ENCODE results near the gene EFNB2.

EFNB2 gene

GRCh38 chr13:106499113-106499512 is 36.3 kb downstream of the EFNB2 start:
- DNase-seq = no peak

DNA sequence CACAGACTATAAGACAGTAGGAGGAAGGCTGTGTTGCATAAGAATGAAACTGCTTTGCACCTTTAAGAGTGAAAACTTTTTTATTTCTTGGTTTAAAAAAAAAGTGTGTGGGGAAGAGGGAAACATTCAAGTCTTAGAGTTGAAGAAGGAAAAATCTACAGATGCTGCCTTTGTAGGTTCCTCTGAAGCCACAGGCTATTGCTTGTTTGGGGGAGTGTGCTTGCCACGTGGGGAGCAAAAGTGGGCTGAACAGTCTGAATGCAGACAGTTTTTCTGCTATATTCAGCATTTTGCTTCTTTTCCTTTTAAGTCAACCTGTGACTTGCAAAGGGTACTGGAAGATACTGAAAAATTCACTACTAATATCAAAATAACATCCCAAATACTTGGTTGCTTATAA is 36.9 kb downstream of the EFNB2 start:
- no peak for DNase-seq

GRCh38 chr13:106498158-106498557 is 37.3 kb downstream of the EFNB2 start:
- DNase-seq = no peak

DNA sequence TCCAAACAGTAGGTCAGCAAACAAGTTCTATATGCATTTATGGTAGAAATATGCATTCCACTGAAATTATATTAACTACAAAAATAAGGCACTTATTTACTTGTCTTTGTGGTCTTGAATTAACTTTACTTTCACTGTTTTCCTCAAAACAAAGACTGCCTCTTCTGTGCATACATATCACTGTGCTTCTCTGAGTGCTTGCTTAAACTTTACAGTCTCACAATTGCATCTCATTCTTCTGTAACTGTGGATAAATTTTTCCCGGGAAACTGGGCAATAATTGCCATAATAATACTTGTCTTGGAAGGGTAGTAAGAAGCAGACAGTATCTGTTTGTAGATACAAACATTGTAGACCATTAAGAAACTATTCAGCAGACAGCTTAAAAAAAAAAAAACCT is 38.4 kb downstream of the EFNB2 start:
- no peak for DNase-seq

DNA sequence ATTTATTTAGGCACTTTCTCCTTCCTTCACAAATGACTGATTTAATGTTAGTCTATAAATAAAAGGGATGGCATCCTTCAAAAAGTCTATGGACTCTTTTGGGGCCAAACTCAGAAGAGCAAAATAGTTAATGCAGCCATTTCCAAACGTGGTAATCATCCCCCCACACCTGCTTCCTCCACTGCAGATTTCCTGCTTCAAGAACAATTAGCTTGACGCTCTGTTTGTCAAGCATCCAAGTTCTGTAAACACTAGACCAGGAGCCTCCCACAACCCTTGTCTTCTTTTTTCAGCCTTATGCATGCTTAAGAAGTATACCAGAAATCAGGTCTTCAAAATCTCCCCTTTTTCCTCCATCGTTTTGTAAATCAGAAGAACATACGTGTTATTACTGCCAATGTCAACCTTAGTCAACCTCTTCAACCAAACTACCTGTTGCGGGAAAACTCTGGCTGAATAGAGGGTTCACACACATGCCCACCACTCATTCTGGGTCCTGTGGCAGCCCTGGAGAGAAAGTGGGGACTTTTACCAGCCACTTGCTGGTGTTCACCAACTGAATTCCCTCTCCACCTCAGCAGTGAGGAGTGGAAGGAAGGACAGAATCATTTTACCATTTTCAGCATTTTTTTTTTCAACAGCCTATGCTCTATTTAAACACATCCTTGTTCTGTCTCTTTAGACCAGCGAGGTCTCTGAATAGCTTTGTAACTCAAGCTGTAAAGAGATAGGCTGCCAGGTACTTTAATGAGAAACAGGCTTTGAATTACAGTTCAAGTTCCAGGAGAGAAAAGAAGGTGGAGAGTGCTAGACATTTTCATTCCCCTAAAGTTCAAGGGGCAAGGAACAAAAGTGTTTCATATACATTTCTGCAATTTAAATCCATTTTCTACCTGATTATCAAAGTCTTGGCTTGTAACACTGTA is 39.1 kb downstream of the EFNB2 start:
- DNase-seq = no peak

DNA sequence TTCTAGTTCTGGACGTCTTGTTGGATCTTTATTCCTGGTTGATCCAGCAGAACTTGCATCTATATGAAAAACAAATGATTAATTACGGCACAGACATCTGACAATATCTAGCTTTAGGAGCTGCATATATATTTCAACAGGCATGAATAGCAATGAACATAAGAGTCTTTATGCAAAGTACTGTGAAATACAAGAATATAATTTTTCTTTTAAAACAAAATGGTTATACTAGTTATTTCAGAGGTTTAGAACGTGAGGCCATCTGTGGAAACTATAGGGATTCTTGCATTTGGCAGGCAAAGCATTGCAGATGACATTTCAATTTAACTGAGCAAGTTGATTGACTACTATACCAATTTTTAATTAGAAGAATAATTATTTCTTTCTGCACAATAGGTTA is 40.5 kb downstream of the EFNB2 start:
- DNase-seq = no peak

GRCh38 chr13:106494506-106494905 is 41.0 kb downstream of the EFNB2 start:
- no peak for DNase-seq

DNA sequence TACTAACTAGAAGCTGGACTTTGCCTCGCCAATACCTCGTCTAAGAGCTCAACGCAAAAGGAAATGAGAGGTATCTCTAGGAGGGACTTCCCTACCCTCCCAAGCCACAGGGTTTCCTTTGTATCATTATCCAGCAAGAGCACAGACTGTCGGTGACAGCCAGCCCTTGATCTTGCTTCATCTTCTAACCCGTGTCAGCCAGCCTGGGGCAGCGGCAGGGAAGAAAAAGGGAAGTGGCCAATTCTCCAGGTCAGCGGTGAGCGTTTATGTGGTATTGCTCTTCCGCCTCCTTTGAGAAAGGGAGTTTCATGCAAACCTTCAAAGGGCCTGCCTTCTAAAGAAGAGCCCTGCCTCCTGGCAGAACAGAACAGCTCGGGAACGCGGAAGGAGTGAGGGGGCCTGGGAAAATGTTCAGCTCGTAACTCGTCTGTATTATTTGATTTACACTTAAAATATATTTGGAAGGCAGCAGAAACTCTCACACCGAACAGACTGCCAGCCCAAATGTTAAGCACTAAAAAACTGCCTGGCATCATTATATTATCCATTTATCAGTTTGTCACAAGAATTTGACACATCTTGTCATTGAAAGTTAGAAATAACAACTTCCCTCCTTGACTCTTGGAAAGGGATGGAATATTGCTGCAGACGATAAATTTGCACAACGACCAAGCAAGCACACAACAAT is 41.8 kb downstream of the EFNB2 start:
- no peak for DNase-seq

- no peak for DNase-seq
Observed at GRCh38 chr13:106492588-106493475, 42.6 kb downstream of the EFNB2 start.

- no peak for DNase-seq
Observed at GRCh38 chr13:106491928-106492587, 43.4 kb downstream of the EFNB2 start.

GRCh38 chr13:106491463-106491862 is 44.0 kb downstream of the EFNB2 start:
- no peak for DNase-seq

DNA sequence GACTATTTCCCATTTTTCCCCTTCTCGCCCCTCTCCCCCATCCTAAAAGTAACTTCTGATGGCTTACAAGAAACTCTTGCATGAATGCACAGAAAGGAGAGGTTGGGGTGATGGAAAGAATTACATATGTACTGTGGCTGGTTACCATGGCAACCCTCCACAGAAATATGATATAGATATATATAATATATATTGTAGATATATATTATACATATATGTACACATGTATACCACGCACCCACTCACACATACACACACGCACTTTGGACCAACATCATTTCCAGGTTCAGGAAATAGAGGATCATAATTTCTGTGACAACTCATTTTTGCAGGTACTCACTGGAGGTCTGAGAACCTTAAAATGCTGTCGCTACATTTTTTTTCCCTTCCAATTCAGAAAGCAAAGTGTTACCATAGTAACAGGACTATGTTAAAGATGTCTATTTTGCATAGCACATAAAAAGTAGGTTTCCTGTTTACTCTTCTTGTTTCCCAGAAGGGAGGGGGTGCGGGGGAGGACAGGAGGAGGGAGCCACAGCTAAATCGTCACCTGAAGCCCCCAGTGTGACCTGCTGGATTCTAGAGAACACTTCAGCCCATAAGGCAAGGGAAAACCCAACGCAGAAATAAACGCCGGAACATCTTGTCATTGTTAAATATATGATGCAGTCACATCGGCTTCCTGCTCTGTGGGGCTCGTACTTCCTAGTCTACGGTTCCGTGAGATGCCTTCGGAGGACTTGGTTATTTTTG is 44.7 kb downstream of the EFNB2 start:
- DNase-seq = no peak

DNA sequence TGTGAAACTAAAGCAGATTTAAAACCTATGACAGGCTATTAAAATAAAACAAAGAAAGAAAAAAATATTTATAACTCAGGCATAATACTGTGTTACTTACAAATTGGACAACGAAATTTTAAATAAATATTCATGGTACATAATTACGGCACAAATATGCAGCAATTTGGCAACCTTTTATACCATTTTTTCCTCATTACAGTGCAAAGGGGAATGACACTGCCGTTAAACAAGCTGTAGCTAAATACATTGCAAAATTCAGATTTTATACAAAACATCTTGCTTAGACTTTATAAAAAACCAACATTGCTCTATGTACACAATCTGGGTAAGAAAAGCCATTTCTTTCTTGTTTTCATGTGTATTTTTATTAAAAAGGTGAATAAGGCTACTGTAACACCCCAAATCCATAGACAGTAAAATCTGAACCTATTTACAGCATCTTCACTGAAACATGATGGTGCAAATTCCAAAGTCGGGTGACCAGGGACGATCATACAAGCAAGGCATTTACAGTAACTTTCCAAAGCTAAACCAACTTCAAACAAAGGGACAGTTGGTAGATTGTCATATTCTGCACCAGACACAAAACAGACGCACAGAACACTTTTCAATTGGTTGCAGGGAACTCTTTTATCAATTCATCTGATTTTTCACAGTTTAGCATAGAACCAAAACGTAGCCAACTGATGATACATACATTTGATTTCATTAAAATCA is 45.5 kb downstream of the EFNB2 start:
- DNase-seq = no peak

GRCh38 chr13:106488686-106489085 is 46.8 kb downstream of the EFNB2 start:
- DNase-seq = no peak

DNA sequence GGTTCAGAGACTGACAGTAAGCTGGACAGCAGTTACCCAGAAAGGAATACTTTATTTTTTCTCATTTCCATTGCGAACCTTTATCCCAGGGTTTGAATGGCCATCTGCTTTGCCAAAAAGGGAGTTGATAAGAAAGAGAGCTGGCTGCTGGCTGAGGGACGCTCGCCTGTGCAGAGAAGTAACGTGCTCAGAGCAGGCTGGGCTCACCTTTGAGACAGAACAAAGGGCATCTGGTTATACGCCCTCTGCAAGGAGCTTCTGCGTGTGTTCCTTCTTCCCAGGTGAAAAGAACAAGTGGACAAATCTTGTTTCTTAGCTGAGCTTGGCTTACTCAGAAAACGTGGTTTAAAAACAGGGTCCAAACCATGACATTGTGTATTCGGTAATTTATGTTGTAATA is 47.4 kb downstream of the EFNB2 start:
- no peak for DNase-seq

DNA sequence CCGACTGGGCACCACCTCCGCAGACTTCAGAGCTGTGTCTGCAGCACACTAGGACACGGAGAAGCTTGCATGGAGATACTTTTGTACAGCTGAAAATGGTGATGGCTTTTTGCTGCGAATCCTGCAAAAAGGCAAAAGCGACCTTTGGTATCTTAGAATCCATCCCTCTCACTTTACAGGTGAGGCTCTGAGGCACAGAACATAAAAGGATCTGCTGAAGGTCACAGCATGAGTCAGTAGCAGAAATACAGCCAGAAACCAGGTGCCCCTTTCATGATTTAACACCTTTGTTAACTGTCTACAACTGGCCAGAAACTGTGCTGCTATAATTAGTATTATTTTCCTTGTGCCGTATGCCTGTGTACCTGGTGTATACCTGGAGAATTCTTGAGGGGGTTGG is 48.3 kb downstream of the EFNB2 start:
- no peak for DNase-seq

GRCh38 chr13:106486287-106486686 is 49.2 kb downstream of the EFNB2 start:
- no peak for DNase-seq

DNA sequence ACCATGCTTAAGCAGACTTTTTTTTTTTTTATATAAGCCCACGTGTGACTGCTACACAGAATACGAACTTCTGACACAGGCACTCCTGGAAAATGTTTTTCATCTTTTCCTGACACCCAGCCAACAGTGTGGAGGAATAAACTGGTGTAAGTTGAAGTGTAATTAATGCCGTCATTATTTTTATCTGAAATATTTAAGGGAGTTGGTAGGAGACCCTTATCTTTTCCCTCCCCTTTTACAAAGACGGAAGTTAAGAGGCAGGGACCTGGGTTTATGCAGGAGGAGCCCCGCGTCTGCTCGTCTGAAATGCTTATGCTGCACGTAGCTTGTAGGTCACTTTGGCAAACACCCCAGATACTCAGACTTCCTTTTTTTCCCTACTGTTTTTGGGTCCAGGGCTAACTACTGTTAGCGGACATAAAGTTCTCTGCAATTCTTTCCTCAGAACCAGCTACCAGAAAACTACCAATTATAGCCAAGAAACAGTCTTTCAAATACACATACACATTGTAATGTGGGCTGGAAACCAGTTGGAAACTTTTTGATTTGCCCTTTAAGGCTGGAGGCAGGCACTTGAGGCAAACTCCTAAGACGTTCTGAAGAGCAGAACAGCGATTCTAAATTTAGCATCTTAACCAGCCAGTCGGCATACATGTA is 50.8 kb downstream of the EFNB2 start:
- DNase-seq = peak; percentile 62

DNA sequence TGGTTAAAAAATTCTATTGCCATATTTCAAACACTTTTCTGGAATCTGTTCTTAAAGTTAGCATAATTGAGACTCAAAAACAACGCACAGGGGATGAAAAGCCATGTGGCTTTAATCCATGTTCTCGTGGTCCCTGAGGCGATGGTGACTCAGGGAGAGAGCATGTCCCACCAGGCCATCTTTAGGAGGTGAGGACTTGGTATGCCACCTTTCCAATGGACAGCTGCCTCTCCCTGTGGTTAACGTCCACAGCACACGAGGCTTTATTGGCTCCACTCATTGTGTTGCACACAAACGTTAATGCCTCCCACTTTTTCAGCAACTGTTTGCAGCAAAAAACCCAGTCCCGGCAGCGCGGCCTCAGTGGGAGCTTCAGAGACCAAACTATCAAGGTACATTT is 51.4 kb downstream of the EFNB2 start:
- no peak for DNase-seq

GRCh38 chr13:106481919-106482318 is 53.5 kb downstream of the EFNB2 start:
- no peak for DNase-seq
